Neural cell (in vitro differentiated cells): ENCODE data around the gene SLCO4A1.

Experiments
- EP300 ChIP-seq: fragments of 450-650 bp; conservative IDR thresholded peaks from 2 replicates; pipeline ENCODE4 v1.6.1; 2014; ENCODE audit warnings: antibody characterized with exemption, mild to moderate bottlenecking, moderate library complexity; ENCODE audit not compliant: poor library complexity, severe bottlenecking
- MXI1 ChIP-seq: fragments of 450-650 bp; conservative IDR thresholded peaks from 2 replicates; pipeline ENCODE4 v1.6.1; 2014; ENCODE audit warnings: antibody characterized with exemption, mild to moderate bottlenecking; ENCODE audit not compliant: poor library complexity, severe bottlenecking
- SMC3 ChIP-seq: fragments of 450-650 bp; conservative IDR thresholded peaks from 2 replicates; pipeline ENCODE4 v1.6.1; 2014; ENCODE audit warnings: antibody characterized with exemption, mild to moderate bottlenecking, moderate library complexity; ENCODE audit not compliant: poor library complexity
- TAF1 ChIP-seq: IDR thresholded peaks from 2 replicates; pipeline ENCODE4 v1.6.1; 2012; ENCODE audit warnings: low read depth
- TF ChIP-seq, protein P1 (sequence below): fragments of 450-650 bp; IDR thresholded peaks from 2 replicates; pipeline ENCODE4 v1.5.1; 2014; ENCODE audit warnings: antibody characterized with exemption, mild to moderate bottlenecking, moderate library complexity; ENCODE audit not compliant: poor library complexity, severe bottlenecking

DNA sequence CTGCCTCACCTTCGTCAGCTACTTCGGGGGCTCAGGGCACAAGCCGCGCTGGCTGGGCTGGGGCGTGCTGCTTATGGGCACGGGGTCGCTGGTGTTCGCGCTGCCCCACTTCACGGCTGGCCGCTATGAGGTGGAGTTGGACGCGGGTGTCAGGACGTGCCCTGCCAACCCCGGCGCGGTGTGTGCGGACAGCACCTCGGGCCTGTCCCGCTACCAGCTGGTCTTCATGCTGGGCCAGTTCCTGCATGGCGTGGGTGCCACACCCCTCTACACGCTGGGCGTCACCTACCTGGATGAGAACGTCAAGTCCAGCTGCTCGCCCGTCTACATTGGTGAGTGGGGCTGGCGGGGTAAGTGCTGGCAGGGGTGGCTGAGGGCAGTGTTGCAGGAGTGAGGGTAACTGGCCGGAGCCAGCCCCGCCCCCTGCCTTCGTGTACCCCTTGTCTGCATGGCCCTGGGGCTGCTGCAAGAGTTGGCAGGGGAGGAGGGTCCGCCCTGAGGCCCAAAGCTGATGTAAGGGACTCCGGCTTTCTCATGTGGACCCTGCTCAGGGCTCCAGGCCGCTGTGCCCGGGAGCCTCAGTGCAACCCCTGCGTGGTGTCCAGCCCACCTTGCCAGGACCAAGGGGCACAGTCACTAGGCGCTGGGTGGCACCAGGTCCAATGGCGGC lies 14.8 kb downstream of the SLCO4A1 start:
- TF ChIP-seq TAF1 = no peak
- TF ChIP-seq, protein P1, sequence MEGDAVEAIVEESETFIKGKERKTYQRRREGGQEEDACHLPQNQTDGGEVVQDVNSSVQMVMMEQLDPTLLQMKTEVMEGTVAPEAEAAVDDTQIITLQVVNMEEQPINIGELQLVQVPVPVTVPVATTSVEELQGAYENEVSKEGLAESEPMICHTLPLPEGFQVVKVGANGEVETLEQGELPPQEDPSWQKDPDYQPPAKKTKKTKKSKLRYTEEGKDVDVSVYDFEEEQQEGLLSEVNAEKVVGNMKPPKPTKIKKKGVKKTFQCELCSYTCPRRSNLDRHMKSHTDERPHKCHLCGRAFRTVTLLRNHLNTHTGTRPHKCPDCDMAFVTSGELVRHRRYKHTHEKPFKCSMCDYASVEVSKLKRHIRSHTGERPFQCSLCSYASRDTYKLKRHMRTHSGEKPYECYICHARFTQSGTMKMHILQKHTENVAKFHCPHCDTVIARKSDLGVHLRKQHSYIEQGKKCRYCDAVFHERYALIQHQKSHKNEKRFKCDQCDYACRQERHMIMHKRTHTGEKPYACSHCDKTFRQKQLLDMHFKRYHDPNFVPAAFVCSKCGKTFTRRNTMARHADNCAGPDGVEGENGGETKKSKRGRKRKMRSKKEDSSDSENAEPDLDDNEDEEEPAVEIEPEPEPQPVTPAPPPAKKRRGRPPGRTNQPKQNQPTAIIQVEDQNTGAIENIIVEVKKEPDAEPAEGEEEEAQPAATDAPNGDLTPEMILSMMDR = no peak
- no peak for TF ChIP-seq MXI1
- TF ChIP-seq SMC3 = no peak
- no peak for TF ChIP-seq EP300
